NCI-H2196 treated with DMSO at 0.1 percent for 48 hours (cell line): Measurements from ENCODE around the gene PKP1.

Experiments used
- DNase-seq: peaks from one replicate; lab custom pipeline; 2025; ENCODE audit not compliant: unreplicated experiment; lab: John Stamatoyannopoulos, UW

Gene PKP1

DNA sequence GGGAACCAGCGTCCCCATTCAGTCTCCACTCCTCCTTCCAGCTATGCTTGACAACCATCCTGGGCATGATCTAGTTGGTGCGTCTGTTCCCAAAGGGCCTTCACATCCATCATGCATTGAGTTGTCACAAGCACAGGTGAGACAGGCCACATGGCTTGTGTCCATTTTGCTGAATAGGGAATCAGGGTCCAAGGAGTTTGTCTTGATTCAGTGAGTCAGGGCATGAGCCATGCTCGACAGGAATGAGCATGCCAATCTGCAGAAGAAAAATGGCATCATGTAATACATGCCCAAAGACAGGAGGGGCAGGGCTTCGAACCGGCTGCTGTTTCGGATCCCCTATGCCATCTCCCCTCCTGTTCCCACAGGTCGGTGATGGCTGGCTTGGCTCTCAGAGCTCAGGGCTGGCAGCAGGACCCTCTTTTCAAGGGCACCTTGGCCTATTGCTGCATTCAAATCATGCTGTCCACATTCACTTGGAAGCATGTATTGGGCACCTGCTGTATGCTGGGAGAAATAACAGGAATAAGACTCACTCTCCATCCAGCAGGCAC lies 44.5 kb downstream of the PKP1 start:
- no peak for DNase-seq

DNA sequence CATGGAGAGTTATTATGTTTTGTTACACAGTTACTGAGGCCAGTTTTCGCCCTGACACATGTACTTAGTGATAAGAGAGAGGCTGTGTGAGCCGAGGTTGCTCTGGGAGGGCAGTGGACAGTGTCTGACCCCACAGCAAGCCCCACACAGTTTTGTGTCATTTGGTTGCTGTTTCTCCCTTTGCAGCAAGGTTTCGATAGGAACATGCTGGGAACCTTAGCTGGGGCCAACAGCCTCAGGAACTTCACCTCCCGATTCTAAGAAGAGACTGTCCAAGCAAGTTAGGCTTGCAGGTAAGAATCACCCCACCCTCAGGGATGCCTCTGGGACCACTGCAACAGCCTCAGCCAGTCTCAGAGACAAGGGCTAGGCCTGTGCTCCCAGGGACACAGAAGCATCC lies 45.3 kb downstream of the PKP1 start:
- DNase-seq, result no peak

GRCh38 chr1:201329286-201329685 lies 46.0 kb downstream of the PKP1 start:
- DNase-seq, result no peak

DNA sequence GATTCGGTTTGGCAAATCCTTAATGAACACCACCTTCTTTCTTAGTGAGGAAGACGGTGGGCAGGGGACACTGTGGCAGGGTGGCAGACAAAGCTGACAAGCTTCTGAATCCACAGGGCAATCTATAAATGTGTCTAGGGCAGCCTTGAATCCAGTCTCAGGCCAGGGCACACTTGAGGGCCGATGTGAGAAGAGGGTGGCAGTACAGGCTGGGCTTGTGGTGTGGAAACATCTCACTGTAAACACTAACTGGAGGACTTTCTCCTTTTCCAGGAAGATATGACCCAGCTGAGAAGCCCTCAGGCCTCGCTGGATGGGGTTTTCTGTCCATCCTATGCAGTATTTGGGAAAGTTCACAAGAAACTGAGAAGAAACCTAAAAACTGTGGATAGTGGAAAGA lies 46.5 kb downstream of the PKP1 start:
- DNase-seq, result no peak

- DNase-seq, result no peak
These were observed 47.2 kb downstream of the PKP1 start for GRCh38 chr1:201330541-201330940.

GRCh38 chr1:201331166-201331565 lies 47.9 kb downstream of the PKP1 start:
- DNase-seq, result no peak

DNA sequence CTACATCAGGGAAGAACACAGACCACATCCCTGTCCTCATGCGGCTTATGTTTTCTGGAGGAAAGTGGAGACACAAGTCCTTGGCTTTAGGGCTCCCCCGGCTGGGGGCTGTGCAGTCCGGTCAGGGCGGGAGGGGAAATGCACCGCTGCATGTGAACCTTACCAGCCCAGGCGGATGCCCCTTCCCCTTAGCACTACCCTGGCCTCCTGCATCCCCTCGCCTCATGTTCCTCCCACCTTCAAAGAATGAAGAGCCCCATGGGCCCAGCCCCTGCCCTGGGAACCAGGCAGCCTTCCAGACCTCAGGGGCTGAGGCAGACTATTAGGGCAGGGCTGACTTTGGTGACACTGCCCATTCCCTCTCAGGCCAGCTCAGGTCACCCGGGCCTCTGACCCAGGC lies 48.7 kb downstream of the PKP1 start:
- no peak for DNase-seq

DNA sequence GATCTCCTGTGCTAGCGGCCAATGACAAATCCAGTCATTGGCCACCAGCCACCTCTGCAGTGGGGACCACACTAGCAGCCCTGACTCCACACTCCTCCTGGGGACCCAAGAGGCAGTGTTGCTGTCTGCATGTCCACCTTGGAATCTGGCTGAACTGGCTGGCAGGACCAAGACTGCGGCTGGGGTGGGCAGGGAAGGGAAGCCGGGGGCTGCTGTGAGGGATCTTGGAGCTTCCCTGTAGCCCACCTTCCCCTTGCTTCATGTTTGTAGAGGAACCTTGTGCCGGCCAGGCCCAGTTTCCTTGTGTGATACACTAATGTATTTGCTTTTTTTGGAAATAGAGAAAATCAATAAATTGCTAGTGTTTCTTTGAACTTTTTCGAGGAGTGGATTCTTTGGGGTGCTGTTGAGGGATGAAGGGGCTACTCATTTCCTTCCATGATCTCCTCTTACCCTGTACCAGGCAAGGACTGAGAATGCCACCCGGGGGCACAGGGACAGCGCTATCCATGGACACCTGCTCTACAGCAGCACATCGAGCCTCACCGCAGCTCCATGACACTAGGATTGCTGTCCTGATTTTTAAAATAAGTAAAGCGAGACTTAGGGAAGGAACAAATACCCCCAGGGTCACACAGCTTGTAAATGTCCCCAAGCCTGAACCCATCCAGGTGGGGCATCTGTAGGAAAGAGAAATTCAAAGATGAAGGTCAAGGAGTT lies 49.5 kb downstream of the PKP1 start:
- no peak for DNase-seq

DNA sequence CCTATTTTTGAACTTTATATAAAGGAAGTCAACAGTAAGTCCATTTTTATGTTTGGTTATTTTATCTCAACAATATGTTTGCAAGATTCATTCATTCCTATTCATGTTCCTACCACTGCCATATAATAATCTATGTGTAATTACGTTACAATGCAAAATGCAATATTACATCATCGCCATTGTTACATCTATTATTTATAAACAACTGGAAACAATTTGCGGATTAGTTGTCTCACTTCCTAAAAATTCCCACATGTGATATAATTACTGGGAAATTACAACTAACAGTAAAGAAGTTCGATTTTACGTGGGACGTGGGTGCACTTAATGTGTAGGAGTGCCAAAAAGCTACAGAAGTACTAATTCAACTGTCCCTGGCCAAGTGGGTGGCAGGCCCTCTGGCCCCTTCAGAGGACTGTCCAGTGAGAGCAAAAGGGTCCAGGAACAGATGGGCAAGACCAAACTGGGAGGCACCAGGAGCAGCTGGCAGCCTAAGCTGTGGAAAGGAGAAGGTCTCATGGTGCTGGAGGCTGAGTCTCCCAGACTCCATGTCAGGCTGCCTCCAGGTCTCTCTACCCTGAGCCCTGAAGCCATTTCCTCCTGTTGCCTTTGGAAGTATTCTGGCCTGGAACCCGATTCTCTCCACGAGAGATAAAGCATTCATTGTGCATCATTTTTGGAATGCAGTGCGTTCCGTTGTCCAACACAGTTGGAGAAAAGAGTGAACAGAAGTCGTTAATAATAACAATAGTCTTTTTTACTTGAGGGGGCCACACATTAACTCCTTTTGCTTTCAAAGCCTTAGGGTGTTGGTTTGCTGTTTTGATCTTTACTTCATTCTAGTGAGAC lies 51.2 kb downstream of the PKP1 start:
- no peak for DNase-seq

GRCh38 chr1:201335174-201335870 lies 52.0 kb downstream of the PKP1 start:
- DNase-seq, result no peak

DNA sequence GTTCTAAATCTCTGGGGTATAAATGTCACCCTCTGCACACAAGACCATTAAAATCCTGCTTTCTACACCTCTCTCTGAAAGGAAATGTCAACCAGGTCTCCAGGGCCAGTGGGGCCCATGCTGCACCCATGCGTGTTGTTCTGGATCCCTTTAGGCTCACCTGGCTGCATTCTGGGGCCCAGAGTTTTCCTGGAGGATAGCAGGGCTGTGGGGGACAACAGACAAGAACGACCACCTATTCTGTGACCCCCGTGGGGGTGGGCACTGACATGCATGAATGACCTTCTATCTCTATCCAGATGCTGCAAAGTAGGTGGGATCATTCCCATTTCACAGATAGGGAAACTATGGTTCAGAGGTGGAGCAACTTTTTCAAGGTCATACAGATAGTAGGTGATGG lies 52.6 kb downstream of the PKP1 start:
- no peak for DNase-seq

- DNase-seq, result no peak
These were observed 53.6 kb downstream of the PKP1 start for GRCh38 chr1:201336711-201337450.

GRCh38 chr1:201341377-201341776 lies 58.1 kb downstream of the PKP1 start:
- no peak for DNase-seq

DNA sequence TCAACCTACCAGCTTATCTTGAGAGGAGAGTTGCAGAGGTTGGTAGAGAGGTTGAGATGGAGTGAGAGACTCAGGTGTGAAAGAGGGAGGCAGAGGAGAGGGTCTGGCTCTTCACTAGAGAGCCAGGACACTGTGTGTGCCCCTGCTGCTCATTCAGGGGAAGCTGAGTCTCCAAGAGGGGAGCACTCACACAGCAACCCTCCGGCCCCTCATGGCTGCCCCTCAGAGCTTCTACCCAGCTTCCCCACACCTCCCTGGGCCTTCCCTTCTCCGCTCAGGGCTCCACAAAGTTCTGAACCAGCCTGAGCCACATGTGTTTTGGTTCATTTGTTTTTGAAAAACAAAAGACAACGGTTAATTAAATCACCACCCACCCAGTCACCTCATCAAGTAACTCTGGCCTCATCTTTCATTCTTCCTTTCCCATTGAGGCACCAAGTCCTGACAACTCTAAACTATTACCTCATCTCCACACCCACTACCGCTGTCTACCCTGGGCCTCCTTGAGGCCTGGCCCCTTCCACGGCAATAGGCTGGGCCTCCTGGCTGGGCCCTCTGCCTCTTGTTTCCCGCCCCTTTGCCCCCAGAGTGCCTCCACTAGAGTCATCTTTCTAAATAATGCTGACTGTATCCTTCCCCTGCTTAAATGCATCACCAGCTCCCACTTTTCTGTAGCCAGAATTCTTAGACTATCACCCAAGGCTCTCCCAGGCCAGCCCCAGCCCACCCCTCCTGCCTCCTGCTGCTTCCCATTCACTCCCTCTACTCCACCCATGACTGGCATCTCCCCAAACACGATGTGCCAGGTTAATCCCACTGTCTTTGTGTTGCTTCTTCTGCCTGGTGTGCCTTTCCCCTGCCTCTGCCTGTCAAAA lies 61.1 kb downstream of the PKP1 start:
- no peak for DNase-seq

DNA sequence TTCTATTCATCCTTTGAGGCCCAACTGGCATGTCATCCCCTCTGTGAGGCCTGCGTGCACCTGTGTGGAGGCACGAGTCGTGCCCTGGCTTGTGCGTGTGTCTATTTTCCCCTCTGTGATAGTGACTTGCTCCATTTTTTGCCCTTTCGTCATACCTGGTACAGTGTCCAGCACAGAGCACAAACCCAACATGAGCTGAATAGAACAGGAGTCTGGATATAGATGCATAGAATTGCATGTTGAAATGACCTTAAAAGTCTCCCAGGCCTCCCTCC lies 61.7 kb downstream of the PKP1 start:
- DNase-seq, result no peak

- DNase-seq, result peak; percentile 5
These were observed 63.1 kb downstream of the PKP1 start for GRCh38 chr1:201346337-201346939.

DNA sequence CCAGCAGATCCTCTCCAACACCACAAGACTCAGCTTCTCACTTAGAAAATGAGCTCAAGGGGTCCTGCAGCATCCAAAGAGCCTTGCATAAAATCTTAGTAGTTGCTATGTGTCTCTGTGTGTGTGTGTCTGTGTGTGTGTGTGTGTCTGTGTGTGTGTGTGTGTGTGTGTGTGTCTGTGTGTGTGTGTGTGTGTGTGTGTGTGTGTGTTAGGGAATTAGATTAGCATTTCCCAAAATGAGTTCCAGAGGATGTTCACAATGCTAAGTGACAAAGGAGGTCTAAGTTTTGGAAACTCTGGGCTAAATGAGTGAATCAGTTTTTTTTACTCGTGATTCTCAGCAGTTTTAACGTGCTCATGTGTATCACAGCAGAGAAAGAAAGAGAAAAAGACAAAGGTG lies 63.7 kb downstream of the PKP1 start:
- no peak for DNase-seq

- DNase-seq, result no peak
These were observed 64.3 kb downstream of the PKP1 start for GRCh38 chr1:201347498-201348210.

DNA sequence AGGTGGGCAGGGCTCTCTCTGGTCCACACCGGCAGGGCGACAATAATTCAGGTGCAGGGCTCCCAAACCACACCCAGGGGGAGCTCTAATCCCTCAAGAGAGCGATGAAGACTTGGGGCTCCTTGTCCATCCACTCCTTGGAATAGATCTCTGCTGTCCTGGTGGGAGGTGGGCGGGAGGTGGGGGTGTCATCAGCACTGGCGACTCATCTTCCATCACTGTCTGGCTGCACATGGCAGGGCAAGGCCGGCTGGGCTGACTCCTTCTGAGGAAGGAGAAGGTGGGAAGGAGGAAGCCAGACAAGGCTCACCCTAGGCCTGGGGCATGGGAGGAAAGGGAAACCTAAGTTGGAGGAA lies 64.9 kb downstream of the PKP1 start:
- peak; percentile 2 for DNase-seq
